Transverse colon (tissue), 4 donors: Measurements from ENCODE around the gene SDK1. TPM values are rescaled to one million over a fixed set of nuclear protein-coding genes. Genes with fewer than 3 reads are reported as not detected.

Source experiments
- DNase-seq: peaks from one replicate; pipeline ENCODE4 v3.0.0-alpha.2; 2019
- H3K27ac ChIP-seq, 4 donors: fragments of 200-600 bp; sonication (generic); 2 replicates each; pipeline ENCODE4 v1.5.1; 2016 to 2018; ENCODE audit warnings: inconsistent platforms in 4 of 4
- H3K27me3 ChIP-seq: fragments of 200-600 bp; sonication (generic); 2 replicates; pipeline ENCODE4 v1.5.1; 2017; ENCODE audit warnings: inconsistent platforms
- H3K36me3 ChIP-seq, 4 donors: fragments of 200-600 bp; sonication (generic); 2 replicates each; pipeline ENCODE4 v1.5.1; 2017 to 2019; ENCODE audit warnings: inconsistent platforms in 4 of 4
- H3K4me1 ChIP-seq, 4 donors: fragments of 200-600 bp; sonication (generic); 2 replicates each; pipeline ENCODE4 v1.5.1; 2017 to 2020; ENCODE audit warnings: inconsistent platforms in 4 of 4
- H3K4me3 ChIP-seq, 4 donors: fragments of 200-600 bp; sonication (generic); 1 replicate in 1 of 4; 2 replicates in 3 of 4; pipeline versions ENCODE4 v1.5.1 to v1.6.1; 2017 to 2019; ENCODE audit warnings: inconsistent platforms in 4 of 4
- H3K9me3 ChIP-seq, 2 donors: fragments of 200-600 bp; sonication (generic); 2 replicates each; pipeline ENCODE4 v1.5.1; 2017 to 2019; ENCODE audit warnings: inconsistent platforms in 2 of 2
- CTCF ChIP-seq, 5 experiments: fragments of 200-600 bp in 3 of 5; fragments of 450-650 bp in 2 of 5; sonication (generic) in 3 of 5; IDR thresholded peaks; 1 replicate in 2 of 5; 2 replicates in 3 of 5; pipeline ENCODE4 v1.5.1; 2016 to 2017; ENCODE audit warnings: antibody characterized with exemption in 5 of 5, inconsistent platforms in 3 of 5, mild to moderate bottlenecking in 2 of 5, moderate library complexity in 1 of 5
- EP300 ChIP-seq: sonication (generic); formaldehyde crosslinking; IDR thresholded peaks from one replicate; pipeline ENCODE4 v1.6.1; 2017; ENCODE audit warnings: antibody characterized with exemption, low read depth
- POLR2A ChIP-seq: fragments of 450-650 bp; IDR thresholded peaks from one replicate; pipeline ENCODE4 v1.6.1; 2016; ENCODE audit warnings: antibody characterized with exemption, mild to moderate bottlenecking, moderate library complexity
- POLR2AphosphoS5 ChIP-seq, 3 donors: sonication (generic); formaldehyde crosslinking; IDR thresholded peaks; one replicate each; pipeline ENCODE4 v1.6.1; 2016; ENCODE audit warnings: antibody characterized with exemption in 3 of 3
- whole genome bisulfite sequencing, 2 donors: methylation state at CpG; one replicate each; pipeline ENCODE4 v1.1.5; 2018; ENCODE audit warnings: low coverage in 1 of 2; 5-methylcytosine and 5-hydroxymethylcytosine counted together
- in situ Hi-C, 4 donors: fragments of 200-750 bp; cut with MboI; loops; one replicate each; pipeline versions ENCODE4 v1.15.0 to v1.15.1; 2017; ENCODE audit warnings: low sequenced_read_pairs in 3 of 4, low pct_ligation_motif_present in 1 of 4, low pct_unique_long_range_greater_than_20kb in 1 of 4
- intact Hi-C: fragments of 100-400 bp; cut with DNase I; formaldehyde crosslinking; loops from one replicate; pipeline ENCODE4 v1.15.1; 2023; ENCODE audit warnings: low total_unique reads
- total RNA-seq, 4 donors: library from RNA; depleted of rRNA; stranded (reverse); fragments of >200 nt; gene quantifications; one replicate each; pipeline ENCODE4 v1.1.0, GENCODE V29; 2016

Gene SDK1
- total RNA-seq, 4 donors from 2014 or later = 4.0 to 8.6 (median 5.4) TPM

- no peaks in the 10 kb centered on the region for H3K36me3 ChIP-seq
- intact Hi-C loops = no loop called here
- H3K27ac ChIP-seq = no peak overlapping the region
- 79% methylated on average over 12 of the region's 12 CpGs; no CpG with 5 or more reads in 1 of the 2 donors for WGBS, 2 donors
- no peaks in the 10 kb centered on the region for H3K27me3 ChIP-seq
- peaks cover 0 to 5% (median 2%) of the 10 kb centered on the region in 4 donors for H3K4me1 ChIP-seq
- H3K4me3 ChIP-seq = no peak overlapping the region
- in situ Hi-C loops = no loop called here
- no peak for DNase-seq
- TF ChIP-seq POLR2A = no peak
- TF ChIP-seq CTCF (IDR thresholded peaks at IDR 0.05) = no peak
- no peak for TF ChIP-seq POLR2AphosphoS5 (IDR thresholded peaks at IDR 0.05)
- TF ChIP-seq EP300 = no peak
- no peaks in the 10 kb centered on the region for H3K9me3 ChIP-seq
Measured at GRCh38 chr7:4154882-4155535, 854.0 kb downstream of the SDK1 start.

DNA sequence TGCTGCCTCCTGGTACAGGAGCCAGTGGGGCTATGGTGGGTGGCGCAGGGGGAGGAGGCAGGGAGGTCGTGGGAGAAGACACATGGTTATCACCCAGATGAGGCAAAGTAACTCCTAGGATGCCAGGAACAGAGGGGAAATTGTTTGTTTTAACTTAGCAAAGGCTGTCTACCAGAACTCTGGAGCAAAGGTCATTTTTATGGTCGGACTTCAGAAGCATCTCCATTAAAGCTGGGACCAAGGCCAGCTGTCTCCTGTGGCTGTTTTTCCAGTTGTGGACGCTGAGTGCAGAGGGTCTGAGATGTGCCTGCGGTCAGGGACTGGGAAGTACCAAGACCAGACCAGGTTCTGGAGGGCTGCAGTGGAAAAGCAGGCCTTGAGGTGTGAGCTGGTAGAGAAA lies 855.1 kb downstream of the SDK1 start:
- Histone ChIP-seq H3K4me1 (peaks cover 0 to 5% (median 2%) of the 10 kb centered on the region in 4 donors), H3K36me3 (no peaks in the 10 kb centered on the region), H3K4me3 (no peak overlapping the region), H3K27ac (no peak overlapping the region), H3K9me3 (no peaks in the 10 kb centered on the region), H3K27me3 (no peaks in the 10 kb centered on the region)
- 41 to 48% methylated on average over 4 to 5 of the region's 5 CpGs for WGBS, 2 donors
- no peak for DNase-seq
- intact Hi-C loops (no loop called here), in situ Hi-C loops (no loop called here)
- TF ChIP-seq EP300 = no peak
- no peak for TF ChIP-seq POLR2AphosphoS5 (IDR thresholded peaks at IDR 0.05)
- no peak for TF ChIP-seq CTCF (IDR thresholded peaks at IDR 0.05)
- TF ChIP-seq POLR2A = no peak

- WGBS, 2 donors = 84% methylated on average over 10 of the region's 10 CpGs; no CpG with 5 or more reads in 1 of the 2 donors
- Histone ChIP-seq H3K4me1 (peaks cover 0 to 5% (median 2%) of the 10 kb centered on the region in 4 donors), H3K27ac (no peak overlapping the region), H3K9me3 (no peaks in the 10 kb centered on the region), H3K27me3 (no peaks in the 10 kb centered on the region), H3K4me3 (no peak overlapping the region), H3K36me3 (no peaks in the 10 kb centered on the region)
- DNase-seq = no peak
- in situ Hi-C loops = no loop called here
- TF ChIP-seq POLR2A = no peak
- TF ChIP-seq EP300 = no peak
- no peak for TF ChIP-seq CTCF (IDR thresholded peaks at IDR 0.05)
- TF ChIP-seq POLR2AphosphoS5 (IDR thresholded peaks at IDR 0.05) = no peak
- intact Hi-C loops = no loop called here
Measured at GRCh38 chr7:4157651-4158050, 856.6 kb downstream of the SDK1 start.

DNA sequence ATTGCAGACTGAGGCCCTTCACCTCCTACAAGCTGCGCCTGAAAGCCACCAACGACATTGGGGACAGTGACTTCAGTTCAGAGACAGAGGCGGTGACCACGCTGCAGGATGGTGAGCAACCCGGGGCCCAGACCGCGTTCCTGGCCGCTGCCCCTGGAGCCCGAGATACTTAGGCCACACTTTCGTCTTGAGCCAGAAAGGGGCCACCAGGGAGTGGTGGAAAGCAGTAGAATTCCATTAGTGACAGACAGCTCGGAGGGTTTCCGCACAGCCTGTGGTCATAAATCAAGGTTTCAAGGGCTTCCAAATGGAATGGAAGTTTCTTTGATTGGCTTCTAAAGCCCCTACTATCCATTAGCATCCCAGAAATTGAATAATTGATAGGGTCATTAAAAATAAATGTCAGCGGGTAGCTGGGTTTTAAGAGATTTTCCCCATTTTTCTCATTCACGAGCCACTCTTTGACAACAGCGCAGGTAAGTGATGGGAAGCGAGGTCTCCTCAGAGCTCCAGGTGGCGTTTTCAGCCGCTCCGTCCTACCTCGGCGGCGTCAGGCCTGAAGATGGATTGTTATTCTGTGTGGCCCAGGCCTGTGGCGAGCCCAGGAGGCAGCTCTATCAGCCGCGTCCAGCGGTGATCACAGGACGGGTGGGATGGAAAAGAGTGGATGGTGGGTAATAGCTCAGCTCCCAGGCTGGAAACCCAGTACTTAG lies 857.5 kb downstream of the SDK1 start:
- Histone ChIP-seq H3K9me3 (no peaks in the 10 kb centered on the region), H3K36me3 (no peaks in the 10 kb centered on the region), H3K4me3 (no peak overlapping the region), H3K27me3 (no peaks in the 10 kb centered on the region), H3K4me1 (peaks cover 0 to 5% (median 2%) of the 10 kb centered on the region in 4 donors), H3K27ac (no peak overlapping the region)
- no peak for TF ChIP-seq POLR2A
- no peak for TF ChIP-seq POLR2AphosphoS5 (IDR thresholded peaks at IDR 0.05)
- TF ChIP-seq CTCF (IDR thresholded peaks at IDR 0.05) = no peak
- no peak for TF ChIP-seq EP300
- intact Hi-C loops = no loop called here
- in situ Hi-C loops = no loop called here
- 94 to 97% methylated on average over 4 to 27 of the region's 27 CpGs for WGBS, 2 donors
- no peak for DNase-seq
